Fibroblast of lung (primary cell): ENCODE data around the gene ZFPM1. TPM values are rescaled to one million over a fixed set of nuclear protein-coding genes. Genes with fewer than 3 reads are reported as not detected.

Experiments used
- DNase-seq, 2 donors: peaks; one replicate each; pipeline versions ENCODE4 v3.0.0 to v3.0.0-alpha.2; 2010; ENCODE audit warnings: low read depth in 2 of 2
- H2AFZ ChIP-seq: 2 replicates; pipeline ENCODE4 v1.5.1; 2012; ENCODE audit warnings: low read length, control low read depth, inconsistent platforms
- H3K27ac ChIP-seq: 2 replicates; pipeline ENCODE4 v1.5.1; 2011; ENCODE audit warnings: low read length, control low read depth; ENCODE audit not compliant: insufficient read depth
- H3K27me3 ChIP-seq: 2 replicates; pipeline ENCODE4 v1.5.1; 2011; ENCODE audit warnings: mild to moderate bottlenecking, low read length; ENCODE audit not compliant: control insufficient read depth, insufficient read depth
- H3K36me3 ChIP-seq: 2 replicates; pipeline ENCODE4 v1.5.1; 2011; ENCODE audit warnings: low read length; ENCODE audit not compliant: control insufficient read depth, insufficient read depth
- H3K4me1 ChIP-seq: 2 replicates; pipeline ENCODE4 v1.5.1; 2011; ENCODE audit warnings: low read length; ENCODE audit not compliant: control insufficient read depth, insufficient read depth; ENCODE audit errors: extremely low read depth
- H3K4me2 ChIP-seq: 2 replicates; pipeline ENCODE4 v1.5.1; 2011; ENCODE audit warnings: low read length, control low read depth; ENCODE audit not compliant: insufficient read depth; ENCODE audit errors: extremely low read depth
- H3K4me3 ChIP-seq, 4 experiments: fragments of 200-600 bp in 1 of 4; sonication (generic) in 1 of 4; replicated peaks in 1 of 4; 2 replicates each; pipeline ENCODE4 v1.5.1; 2011 to 2016; ENCODE audit warnings: low read length in 4 of 4, low read depth in 3 of 4, mild to moderate bottlenecking in 3 of 4, control low read depth in 2 of 4, inconsistent platforms in 1 of 4, mixed read lengths in 1 of 4; ENCODE audit not compliant: insufficient read depth in 1 of 4; ENCODE audit errors: control extremely low read depth in 1 of 4
- H3K79me2 ChIP-seq: 2 replicates; pipeline ENCODE4 v1.5.1; 2012; ENCODE audit warnings: mild to moderate bottlenecking, low read length, inconsistent platforms; ENCODE audit not compliant: control insufficient read depth, insufficient read depth
- H3K9ac ChIP-seq: 2 replicates; pipeline ENCODE4 v1.5.1; 2011; ENCODE audit warnings: mild to moderate bottlenecking, low read length, control low read depth; ENCODE audit not compliant: insufficient read depth
- H3K9me3 ChIP-seq: 2 replicates; pipeline ENCODE4 v1.5.1; 2012; ENCODE audit warnings: low read depth, low read length; ENCODE audit not compliant: control insufficient read depth, insufficient read depth
- H4K20me1 ChIP-seq: 2 replicates; pipeline ENCODE4 v1.5.1; 2011; ENCODE audit warnings: low read length; ENCODE audit not compliant: control insufficient read depth, insufficient read depth; ENCODE audit errors: extremely low read depth
- CTCF ChIP-seq, 2 donors: IDR thresholded peaks in 1 of 2; conservative IDR thresholded peaks in 1 of 2; 1 replicate in 1 of 2; 2 replicates in 1 of 2; pipeline ENCODE4 v1.5.1; 2011 to 2012; ENCODE audit warnings: low read length in 2 of 2, control low read depth in 1 of 2, inconsistent platforms in 1 of 2, low read depth in 1 of 2, mild to moderate bottlenecking in 1 of 2
- EZH2 ChIP-seq: IDR thresholded peaks from 2 replicates; pipeline ENCODE4 v1.5.1; 2012; ENCODE audit warnings: low read length, control low read depth, mild to moderate bottlenecking; ENCODE audit errors: missing control alignments
- polyA plus RNA-seq, 2 donors: library from polyadenylated mRNA; depleted of rRNA in 1 of 2; stranded (reverse) in 1 of 2; unstranded in 1 of 2; fragments of >200 nt; gene quantifications; 2 replicates each; pipeline ENCODE4 v1.2.1, GENCODE V29; 2011 to 2012; ENCODE audit warnings: missing spikeins in 1 of 2
- total RNA-seq: library from RNA; depleted of rRNA; stranded (reverse); fragments of >200 nt; gene quantifications from 2 replicates; pipeline ENCODE4 v1.2.1, GENCODE V29; 2014

ZFPM1 gene
- total and polyA plus RNA-seq, 2 donors (not counting 1 experiment from before 2014, with no cell fraction given): 0.27 to 1.7 TPM

DNA sequence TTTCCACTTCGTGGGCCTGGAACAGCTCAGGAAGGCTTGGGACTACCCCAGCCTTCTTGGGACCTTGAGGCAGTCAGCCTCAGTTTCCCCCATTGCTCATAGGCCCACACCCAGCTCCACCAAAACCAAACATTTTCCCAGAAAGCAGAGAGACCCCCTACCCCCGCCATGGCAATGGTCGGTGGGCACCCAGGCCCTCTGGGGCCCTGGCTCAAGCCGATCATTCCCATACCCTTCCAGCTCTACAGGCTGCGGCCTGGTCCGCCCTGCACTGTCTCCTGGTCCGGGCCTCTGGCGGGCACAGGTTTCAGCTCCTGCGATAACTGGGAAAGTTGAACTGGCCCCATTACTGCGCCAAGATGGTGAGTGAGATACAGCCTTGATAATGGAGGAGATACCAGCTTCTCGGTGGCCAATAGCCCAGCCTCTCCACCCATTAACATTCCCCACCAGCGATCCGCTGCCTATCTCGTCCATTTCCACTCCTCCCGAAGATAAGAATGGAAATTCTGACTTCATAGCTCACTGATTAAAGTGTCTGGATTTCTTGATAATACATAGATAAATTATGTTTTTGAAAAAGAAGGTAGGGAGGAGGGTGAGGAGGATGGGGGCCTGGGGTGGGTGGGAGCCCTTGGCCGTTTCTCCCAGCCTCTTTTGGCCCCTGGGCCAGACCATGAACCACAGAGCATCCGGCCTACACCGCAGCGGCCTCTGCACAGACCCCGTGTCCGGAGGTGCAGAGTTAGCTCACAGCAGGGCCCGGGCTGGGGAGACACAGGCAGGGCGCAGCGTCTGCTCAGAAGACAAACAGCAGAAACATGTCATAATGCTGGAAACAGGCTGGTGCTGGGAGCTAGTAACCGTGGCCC is 11.6 kb downstream of the ZFPM1 start:
- no peak overlapping the region for H3K27ac ChIP-seq
- H3K4me3 ChIP-seq: no peak overlapping the region
- no peak overlapping the region for H3K9ac ChIP-seq
- H2AFZ ChIP-seq: no peak overlapping the region
- no peaks in the 10 kb centered on the region for H3K9me3 ChIP-seq
- H3K27me3 ChIP-seq: no peaks in the 10 kb centered on the region
- H3K4me2 ChIP-seq: no peak overlapping the region
- no peak for TF ChIP-seq EZH2
- no peak for TF ChIP-seq CTCF (conservative IDR thresholded peaks at IDR 0.05 in 1 of 2, IDR thresholded peaks at IDR 0.05 in 1 of 2; ENCODE audit: low read depth in 1 of 2, low read length in 2 of 2)
- H3K79me2 ChIP-seq: no peaks in the 10 kb centered on the region
- H4K20me1 ChIP-seq: no peaks in the 10 kb centered on the region
- no peaks in the 10 kb centered on the region for H3K36me3 ChIP-seq
- DNase-seq: peak; percentile 22 to 62
- H3K4me1 ChIP-seq: no peaks in the 10 kb centered on the region

- H3K27me3 ChIP-seq: no peaks in the 10 kb centered on the region
- H4K20me1 ChIP-seq: no peaks in the 10 kb centered on the region
- H3K4me1 ChIP-seq: no peaks in the 10 kb centered on the region
- no peaks in the 10 kb centered on the region for H3K36me3 ChIP-seq
- no peak overlapping the region for H3K9ac ChIP-seq
- no peaks in the 10 kb centered on the region for H3K79me2 ChIP-seq
- TF ChIP-seq EZH2 (no peak), CTCF (conservative IDR thresholded peaks at IDR 0.05 in 1 of 2, IDR thresholded peaks at IDR 0.05 in 1 of 2; ENCODE audit: low read depth in 1 of 2, low read length in 2 of 2) (no peak)
- no peaks in the 10 kb centered on the region for H3K9me3 ChIP-seq
- no peak overlapping the region for H3K4me2 ChIP-seq
- no peak overlapping the region for H3K4me3 ChIP-seq
- no peak overlapping the region for H3K27ac ChIP-seq
- no peak overlapping the region for H2AFZ ChIP-seq
- no peak for DNase-seq
These were observed 12.4 kb downstream of the ZFPM1 start for GRCh38 chr16:88465387-88465983.

GRCh38 chr16:88466175-88466862 is 13.2 kb downstream of the ZFPM1 start:
- no peak for DNase-seq
- TF ChIP-seq CTCF (conservative IDR thresholded peaks at IDR 0.05 in 1 of 2, IDR thresholded peaks at IDR 0.05 in 1 of 2; ENCODE audit: low read depth in 1 of 2, low read length in 2 of 2) (no peak), EZH2 (no peak)
- Histone ChIP-seq H3K36me3 (no peaks in the 10 kb centered on the region), H3K4me2 (no peak overlapping the region), H3K9ac (no peak overlapping the region), H2AFZ (no peak overlapping the region), H4K20me1 (no peaks in the 10 kb centered on the region), H3K27ac (no peak overlapping the region), H3K27me3 (no peaks in the 10 kb centered on the region), H3K9me3 (no peaks in the 10 kb centered on the region), H3K4me1 (no peaks in the 10 kb centered on the region), H3K4me3 (no peak overlapping the region), H3K79me2 (no peaks in the 10 kb centered on the region)
